DMS153 treated with DMSO at 0.1 percent for 48 hours (cell line): ENCODE data around the gene C3orf70.

Experiments used
- DNase-seq: peaks from one replicate; lab custom pipeline; 2025; ENCODE audit not compliant: unreplicated experiment; lab: John Stamatoyannopoulos, UW

The C3orf70 gene

DNA sequence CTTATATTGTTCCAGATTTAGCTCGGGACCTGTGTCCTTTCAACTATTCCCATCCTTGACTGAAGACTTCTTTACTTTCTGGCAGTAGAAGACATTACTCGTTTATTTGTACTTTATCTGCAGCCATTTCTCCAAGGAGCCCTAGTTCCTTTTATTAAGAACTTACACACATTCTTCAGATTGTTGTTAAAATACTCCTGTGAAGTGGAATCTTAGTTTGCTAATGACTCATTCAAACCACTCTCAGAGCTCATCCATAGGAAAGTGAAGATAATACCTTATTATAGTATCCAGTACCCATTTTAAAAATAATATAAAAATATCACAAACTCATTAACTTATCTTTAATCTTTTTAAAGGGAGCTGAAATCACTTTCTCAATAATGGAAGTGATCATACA lies 63.5 kb downstream of the C3orf70 start:
- DNase-seq, result no peak

DNA sequence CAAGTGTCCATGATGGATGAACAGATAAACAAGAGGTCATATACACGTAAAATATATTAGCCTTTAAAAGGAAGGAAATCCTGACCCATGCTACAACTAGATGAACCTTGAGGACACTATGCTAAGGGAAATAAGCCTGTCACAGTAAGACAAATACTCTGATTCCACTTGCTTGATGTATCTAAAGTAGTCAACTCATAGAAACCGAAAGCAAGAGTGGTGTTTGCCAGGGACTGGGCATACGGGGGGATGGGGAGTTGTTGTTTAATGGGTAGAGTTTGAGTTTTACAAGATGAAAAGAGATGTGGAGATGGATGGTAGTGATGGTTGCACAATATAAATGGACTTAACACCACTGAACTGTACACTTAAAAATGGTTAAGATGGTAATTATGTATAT lies 65.4 kb downstream of the C3orf70 start:
- DNase-seq, result no peak

DNA sequence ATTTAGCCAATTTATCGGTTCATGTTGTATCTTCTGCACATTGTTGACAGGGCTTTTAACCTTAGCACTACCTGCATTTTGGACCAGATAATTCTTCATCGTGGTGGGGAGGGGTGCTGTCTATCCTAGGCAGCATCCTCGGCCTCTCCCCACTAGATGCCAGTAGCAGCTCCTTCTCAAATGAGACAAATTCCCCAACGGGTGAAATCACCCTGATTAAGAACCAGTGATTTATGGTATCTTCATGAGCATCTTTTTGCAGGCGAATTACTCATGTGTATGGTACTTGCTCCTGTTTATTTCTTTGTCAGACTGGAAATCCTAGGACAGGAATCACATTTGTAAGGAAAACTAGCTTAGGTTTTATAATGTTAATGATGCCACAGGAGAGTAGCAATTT lies 68.0 kb downstream of the C3orf70 start:
- no peak for DNase-seq

DNA sequence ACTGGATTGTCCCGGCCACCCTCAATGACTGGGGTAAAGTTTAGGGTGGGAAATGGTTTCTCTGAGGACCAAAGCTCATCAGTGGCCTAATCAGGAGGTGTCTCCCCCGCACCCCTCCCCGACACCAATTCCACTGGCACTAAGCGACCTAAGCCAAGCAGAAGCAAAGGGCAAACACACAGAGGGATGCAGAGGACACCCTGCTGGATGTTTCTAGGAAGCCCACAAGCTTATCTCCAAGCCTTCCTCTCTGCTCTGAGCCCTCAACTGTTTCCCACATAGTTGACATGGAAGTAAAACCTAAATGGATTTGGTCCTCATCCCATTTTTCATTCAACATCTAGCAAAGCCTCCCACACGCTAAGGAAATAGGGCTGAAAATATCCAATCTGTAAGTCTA lies 68.5 kb downstream of the C3orf70 start:
- DNase-seq, result no peak

DNA sequence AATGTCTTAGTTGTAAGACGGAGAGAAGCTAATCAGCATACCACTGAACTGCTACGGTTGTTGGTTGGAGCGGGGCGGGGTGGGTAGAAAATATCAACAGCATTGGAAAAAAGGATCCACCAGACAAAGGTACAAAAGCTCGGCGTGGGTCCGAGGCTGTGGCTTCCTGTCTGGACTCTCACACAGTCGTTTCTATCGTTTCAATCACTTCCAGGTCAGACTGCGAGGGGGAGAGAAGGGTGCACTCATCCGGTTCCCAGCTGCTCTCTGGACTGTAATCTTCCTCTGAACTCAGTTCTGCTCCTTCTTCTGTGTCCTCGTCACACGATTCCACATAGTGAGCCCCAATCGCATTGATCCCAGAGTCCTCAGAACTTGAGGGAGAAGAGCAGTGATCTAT lies 70.0 kb downstream of the C3orf70 start:
- no peak for DNase-seq

- no peak for DNase-seq
Observed at GRCh38 chr3:185082149-185082548, 70.7 kb downstream of the C3orf70 start.

DNA sequence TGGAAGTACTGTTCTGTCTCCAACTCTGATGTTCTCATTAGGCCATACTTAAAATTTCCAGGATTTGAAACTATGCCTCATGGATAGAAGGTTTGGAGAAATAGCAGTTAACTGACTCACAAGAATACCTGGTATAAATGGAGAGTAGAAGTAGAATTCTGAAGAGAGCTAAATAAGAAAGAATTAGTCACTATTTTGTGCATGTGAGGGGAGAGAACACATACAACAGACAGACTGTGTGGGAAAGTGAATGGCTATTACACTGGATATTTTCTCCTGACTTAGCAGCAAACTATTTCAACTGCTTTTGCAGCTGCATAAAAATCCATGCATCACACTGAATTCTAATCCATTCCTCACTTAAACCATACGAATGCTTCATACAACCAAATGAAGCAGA lies 71.3 kb downstream of the C3orf70 start:
- no peak for DNase-seq

DNA sequence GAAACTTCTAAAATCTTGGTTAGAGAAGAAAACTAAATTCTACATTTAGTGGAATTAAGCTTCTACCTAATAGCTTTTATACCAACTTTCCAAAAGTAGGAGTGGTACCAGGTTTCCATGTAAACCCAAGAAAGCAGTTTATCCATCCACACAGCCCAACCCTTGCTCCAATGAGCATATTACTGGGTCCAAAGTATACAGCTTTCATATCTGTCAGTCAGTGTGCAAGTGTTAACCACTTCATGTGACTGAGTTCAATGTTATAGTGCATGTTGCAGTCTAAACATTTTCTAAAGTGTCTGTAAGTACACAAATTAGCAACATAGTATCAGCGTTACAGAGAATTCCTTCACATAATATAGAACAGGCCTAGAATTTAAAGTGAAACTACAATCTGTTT lies 73.2 kb downstream of the C3orf70 start:
- DNase-seq, result no peak

GRCh38 chr3:185076219-185076618 lies 76.6 kb downstream of the C3orf70 start:
- no peak for DNase-seq

GRCh38 chr3:185075547-185075946 lies 77.3 kb downstream of the C3orf70 start:
- DNase-seq, result no peak

- no peak for DNase-seq
Observed at GRCh38 chr3:185071287-185071800, 81.5 kb downstream of the C3orf70 start.

DNA sequence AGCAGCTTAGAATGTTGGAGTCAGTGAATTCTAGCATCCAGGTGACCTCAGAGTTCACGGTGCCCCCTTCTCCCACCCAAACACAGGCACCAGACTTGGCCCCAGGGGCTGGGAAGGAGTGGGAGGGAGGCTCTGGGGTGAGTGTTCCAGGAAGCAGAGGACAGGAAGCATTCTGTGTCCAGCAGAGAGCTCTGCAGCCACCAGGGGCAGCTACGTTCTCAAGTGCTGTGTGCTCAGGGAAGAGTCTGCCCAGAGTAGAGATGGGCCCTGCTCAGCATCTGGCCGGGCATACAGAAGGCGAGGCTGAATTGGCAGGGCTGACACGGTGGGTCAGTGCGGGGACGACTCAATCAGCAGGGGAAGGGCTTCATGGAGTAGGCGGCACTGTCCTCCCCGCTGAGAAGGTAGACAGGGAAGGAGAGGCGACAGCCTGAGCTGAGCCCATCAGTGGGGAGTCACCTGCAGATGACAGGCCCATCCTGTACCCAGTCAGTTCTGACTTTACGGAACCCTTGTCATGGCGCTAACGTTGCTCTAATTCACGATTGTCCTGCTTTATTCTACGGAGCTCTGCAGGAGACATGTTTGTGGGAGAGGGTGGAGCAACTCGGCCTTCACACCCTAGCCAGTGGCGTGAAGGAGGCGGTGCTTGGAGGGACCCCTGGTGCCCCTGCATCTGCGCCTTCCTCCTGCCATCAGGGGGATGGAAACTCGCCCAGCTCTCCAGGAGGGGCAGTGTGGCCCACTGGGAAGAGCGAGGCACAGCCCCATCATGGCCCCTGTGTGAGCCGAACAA lies 82.2 kb downstream of the C3orf70 start:
- no peak for DNase-seq

GRCh38 chr3:185069037-185070030 lies 83.5 kb downstream of the C3orf70 start:
- DNase-seq, result no peak

- no peak for DNase-seq
Observed at GRCh38 chr3:185067173-185067572, 85.7 kb downstream of the C3orf70 start.

DNA sequence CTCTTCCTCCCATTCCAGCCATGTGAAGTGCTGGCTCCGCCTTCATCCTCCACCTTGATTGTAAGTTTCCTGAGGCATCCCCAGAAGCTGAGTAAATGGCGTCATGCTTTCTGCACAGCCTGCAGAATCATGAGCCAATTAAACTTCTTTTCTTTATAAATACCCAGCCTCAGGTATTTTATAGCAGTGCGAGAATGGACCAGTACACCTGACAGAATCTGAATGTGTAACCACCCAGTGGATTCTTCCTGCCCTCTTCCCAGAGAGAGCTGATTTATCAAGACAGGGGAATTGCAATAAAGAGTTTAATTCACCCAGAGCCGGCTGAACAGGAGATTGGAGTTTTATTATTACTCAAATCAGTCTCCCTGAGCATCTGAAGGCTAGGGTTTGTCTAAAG lies 86.6 kb downstream of the C3orf70 start:
- no peak for DNase-seq

DNA sequence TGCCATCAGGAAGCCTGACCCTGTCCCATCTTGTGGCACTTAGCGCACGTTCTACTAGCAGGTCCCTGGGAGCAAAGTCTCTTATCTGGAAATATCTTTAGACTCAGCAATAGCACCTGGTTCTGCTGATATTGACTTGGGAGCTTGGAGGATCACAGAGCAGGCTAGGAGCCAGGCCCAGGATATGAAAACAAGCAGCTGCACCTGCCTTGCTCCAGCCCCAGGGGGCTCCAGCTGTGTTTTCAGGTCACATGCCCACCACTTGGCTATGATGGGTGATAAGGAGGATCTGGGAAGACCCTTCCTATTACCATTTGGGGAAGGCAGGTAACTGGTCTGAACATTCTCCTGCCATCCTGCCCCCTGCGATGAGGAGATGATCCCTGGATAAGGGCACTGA lies 87.8 kb downstream of the C3orf70 start:
- DNase-seq, result no peak

GRCh38 chr3:185063431-185063830 lies 89.4 kb downstream of the C3orf70 start:
- no peak for DNase-seq

GRCh38 chr3:185062191-185062590 lies 90.7 kb downstream of the C3orf70 start:
- DNase-seq, result no peak

GRCh38 chr3:185060655-185061054 lies 92.2 kb downstream of the C3orf70 start:
- no peak for DNase-seq

DNA sequence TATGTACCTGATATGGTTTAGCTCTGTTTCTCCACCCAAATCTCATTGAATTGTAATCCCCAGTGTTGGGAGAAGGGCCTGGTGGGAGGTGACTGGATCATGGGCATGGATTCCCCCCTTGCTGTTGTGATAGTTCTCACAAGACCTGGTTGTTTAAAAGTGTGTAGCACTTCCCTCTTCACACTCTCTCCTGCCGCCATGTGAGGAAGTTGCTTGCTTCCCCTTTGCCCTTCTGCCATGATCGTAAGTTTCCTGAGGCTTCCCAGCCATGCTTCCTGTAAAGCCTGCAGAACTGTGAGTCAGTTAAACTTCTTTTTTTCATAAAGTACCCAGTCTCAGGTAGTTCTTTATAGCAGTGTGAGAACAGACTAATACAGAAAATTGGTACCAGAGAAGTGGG lies 93.1 kb downstream of the C3orf70 start:
- DNase-seq, result no peak

DNA sequence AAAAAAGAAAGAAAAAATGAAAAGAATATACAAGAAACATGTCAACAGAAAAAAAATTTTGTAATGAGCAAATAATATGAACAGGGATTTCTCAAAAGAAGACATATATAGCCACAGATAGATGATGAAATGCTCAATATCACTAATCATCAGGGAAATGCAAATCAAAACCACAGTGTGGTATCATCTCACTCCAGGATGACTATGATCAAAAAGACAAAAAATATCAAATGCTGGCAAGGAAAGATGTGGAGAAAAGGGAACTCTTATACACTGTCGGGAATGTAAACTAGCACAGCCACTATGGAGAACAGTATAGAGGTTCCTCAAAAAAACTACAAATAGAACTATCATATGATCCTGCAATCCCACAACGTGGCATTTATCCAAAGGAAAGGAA lies 94.1 kb downstream of the C3orf70 start:
- DNase-seq, result no peak

DNA sequence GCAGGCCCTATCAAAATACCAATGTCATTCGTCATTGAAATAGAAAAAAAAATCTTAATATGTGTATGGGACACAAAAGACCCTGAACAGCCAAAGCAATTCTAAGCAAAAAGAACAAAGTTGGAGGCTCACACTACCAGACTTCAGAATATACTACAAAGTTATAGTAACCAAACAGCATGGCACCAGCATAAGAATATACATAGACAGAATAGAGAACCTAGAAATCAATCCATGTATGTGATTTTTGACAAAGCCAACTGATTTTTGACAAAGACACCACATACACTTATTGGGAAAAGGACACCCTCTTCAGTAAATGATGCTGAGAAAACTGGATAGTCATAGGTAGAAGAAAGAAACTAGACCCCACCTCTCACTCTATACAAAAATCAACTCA lies 95.0 kb downstream of the C3orf70 start:
- no peak for DNase-seq
